GM21423 (cell line): ENCODE results near the gene TMEM18.

Experiments
- ATAC-seq: cut with Tn5 transposase; IDR thresholded peaks from one replicate; pipeline ENCODE4 v1.9.1; 2021; ENCODE audit warnings: mild to moderate bottlenecking, moderate library complexity; ENCODE audit not compliant: unreplicated experiment

Gene TMEM18

DNA sequence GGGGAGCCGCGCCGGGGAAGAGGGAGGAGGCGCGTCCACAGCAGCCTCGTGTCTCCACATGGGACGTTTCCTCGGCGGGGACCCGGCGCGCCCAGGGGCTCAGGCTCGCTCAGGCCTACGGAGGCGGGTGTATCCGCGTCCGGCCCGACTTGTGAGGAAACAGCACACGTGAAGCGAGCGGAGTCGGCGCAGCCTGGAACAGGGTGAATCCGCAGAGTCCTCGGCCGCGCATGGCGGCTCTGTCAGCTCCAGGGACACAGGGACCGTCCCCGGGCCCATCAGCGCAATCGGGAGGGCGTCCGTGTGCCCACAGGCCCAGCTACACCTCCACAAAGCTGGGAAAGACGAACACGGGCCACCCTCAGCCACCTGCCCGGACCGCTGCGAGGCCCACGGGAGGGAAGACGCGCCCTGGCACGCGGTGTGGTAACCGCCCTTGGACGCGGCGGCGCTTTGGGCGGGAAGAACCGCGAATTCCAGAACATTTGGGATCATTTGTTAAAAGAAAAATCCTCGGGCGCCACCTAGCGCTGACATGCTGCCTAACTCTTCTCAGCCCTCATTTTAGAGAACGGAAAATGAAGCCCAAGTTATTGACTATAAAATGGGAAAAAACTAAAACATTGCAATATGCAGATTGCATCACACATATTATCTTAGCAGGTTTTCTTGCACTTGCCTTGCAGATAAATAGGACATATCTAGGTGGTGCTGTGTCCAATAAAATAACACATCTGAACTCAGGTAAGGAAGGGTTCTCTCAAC is 40.4 kb downstream of the TMEM18 start:
- ATAC-seq = peak; percentile 54

DNA sequence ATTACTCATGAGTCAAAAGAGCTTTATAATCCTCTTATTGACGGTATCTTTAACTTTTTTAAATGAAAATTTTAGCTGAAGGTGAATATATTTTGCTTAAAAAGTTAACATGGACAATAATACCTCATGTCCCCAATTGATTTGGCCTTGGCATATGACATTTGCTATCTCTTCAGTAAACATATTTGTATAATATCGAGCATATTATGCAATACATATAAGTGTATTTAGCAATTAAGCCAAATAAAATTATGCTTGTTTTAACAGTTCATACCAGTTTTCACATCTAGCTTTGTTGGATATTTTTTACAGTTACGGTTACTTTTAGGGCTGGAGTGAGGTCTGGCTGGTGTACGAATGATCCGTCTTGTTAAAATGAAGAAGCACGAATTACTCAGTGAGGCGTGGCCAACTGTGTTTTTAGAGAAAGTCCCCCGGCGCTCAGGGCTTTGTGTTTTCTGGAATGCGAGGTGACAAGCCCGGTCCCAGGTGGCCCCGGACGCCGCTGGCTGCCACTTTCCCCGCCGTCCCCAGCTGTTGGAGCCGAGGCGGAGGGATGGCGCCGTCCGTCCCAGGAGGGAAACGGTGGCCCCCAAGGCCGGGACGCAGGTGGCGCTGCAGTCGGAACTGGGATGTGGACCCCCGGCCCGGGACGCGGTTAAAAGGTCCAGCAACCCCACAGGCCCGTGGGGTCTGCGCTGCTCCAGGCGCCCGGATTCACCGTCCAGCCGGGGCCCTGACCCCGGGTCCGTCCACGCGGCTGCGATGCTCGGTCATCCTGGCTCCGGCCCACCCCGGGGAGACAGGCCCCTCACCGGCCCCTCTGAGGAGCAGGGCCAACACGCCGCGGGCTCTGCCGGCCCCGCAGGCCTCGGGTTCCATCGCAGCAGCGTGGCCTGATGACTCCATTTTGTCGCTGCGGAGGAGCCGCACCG is 41.3 kb downstream of the TMEM18 start:
- no peak for ATAC-seq

DNA sequence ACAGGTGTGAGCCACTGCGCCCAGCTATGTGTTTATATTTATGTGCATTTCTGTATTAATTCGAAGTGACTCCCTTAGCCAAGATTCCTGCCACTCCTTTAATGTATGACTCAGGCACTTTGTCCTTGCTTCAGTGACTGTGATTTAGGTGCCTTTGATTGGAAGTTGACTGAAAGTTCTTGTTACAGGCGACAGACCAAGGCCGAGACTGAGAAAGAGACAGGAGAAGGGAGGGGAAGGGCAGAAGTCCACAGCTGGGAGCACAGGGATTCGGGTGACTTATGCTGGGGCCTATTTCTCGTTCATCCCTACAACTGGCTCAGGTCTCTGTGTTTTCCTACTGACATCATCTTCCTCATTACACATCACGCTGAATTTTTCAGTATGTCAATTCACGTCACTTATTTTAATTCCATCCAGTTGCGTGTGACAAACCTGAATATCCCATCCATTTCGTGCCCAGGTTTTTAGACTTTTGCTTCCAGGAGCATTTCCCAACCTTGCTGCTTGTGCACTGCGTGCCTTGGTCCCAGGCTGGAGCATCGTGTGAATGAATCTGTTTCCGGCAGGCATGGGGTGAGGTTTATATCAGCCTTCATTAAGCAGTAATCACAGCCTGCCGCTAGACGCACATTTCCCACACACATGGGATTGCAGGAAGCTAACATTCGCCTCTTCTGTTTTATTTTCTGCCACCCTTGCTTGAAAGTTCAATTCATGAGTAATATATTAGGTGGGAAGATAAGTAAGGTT is 42.4 kb downstream of the TMEM18 start:
- ATAC-seq = no peak

DNA sequence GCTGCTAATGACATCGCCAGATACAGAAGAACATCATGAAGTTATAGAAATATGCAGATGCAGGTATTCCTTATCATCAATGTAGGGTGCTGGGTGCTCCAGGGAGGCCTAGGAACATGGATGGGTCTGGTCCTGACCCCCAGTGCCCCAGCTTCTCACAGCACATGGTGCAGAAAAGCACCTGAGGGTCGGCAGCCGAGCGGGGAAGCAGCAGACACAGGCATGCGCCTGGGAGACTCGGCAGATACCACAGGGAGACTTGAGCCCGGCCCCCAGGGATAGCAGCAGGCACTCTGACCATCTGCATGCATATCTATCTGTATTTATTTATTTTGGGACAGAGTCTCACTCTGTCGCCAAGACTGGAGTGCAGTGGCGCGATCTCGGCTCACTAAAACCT is 43.2 kb downstream of the TMEM18 start:
- ATAC-seq = no peak

DNA sequence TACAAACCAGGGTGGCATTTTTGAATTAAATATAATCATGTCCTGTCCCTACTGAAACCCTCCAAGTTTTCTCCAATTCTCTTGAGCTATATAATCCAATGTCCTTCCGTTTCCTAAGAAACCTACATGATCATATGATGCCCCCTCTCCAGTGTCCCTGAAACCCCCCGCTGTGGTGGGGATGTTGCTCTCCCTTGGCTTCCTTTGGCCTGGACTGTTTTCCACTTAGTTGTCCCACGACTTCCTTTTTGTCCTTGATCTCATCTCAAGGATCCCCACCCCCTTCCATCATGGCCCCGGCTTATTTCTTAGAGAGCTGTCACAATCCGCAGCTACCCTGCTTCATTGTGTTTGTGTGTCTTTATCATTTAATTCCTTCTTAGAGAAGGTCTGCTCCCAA is 43.8 kb downstream of the TMEM18 start:
- ATAC-seq = no peak

DNA sequence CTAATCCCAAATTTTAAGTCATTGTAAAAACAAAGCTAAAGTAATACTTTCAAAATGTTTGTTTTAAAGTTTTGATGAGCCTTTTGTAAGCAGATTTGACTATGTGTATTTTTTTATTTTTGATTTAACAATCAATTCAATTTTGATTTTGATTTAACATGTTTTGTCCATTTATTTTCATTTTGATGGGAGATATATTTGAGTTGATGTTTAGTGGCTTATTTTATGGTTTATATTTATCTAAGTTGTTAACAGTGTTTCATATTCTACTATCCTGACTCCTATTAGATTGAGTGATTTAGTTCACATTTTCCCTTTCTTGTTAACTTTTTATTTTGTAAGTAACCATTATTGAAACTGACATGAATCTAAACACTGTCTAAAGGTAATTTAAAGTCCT is 44.7 kb downstream of the TMEM18 start:
- no peak for ATAC-seq

DNA sequence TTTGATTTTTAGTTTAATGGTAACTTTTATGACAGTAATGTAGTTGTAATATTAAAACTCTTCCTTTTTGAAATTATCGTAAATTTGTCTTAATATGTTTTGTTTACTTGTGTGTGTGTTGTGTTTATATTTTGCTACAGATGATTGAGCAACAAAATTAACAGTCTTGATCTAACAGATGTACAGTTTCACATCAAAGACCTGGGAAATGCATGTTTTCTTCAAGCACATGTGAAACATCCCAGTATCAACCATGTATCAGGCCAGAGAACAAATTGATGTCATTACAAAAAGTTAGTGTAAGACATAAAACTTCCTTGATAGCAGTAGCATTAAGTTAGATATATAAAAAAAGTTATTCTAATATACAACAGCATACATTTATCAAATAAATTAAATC is 45.5 kb downstream of the TMEM18 start:
- ATAC-seq = no peak

DNA sequence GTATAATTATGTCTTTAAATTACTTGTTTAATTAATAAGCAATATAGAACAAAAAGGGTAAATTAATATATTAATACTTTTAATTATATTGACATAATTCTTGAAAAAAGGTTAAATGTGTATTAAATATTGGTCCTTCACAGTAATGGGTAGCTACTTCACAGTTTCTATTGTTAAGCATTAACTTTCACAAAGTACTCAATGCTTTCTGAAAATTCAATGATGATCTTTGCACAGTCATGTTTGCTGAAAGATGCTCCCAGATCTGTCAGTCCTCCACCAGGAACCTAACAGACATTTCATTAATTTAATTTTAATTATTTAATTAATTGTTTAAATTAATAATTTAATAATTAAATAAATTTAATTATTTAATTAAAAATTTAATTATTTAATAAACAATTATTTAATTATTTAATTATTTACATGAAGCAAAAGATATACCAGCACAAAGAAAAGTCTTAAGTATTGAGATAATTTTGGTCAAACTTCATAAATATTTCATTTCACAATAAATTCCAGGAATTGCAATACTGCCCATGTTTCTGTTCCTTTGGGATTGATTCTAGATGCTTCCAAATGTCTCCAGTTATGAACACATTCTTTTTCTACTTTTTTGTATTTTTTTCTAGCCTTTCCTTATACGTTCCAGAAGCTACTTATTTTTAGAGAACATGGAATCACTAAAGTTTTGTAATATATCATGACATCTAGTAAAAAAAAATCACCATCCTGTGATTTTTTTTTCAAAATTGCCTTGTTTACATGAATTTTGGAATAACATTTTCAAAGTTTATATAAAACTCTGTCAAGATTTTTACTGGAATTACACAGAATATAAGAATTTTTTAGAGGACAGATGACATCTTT is 46.5 kb downstream of the TMEM18 start:
- no peak for ATAC-seq

DNA sequence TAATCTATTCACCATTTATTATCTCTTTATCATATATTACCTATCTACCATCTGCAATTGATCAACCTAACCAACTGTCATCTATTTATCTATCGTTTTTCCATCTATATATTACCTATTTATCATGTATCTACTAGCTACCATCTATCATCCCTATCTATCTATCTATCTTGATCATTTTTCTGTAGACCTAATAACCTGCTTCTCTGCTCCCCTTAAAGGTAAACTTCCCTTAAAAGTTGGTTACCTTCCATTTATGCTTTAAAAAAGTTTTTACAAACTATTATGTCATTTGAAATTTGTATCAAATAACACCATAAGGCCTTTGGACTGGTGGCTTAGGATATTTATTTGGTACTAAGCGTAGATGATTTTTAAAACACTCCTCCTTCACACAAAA is 47.2 kb downstream of the TMEM18 start:
- ATAC-seq = no peak

DNA sequence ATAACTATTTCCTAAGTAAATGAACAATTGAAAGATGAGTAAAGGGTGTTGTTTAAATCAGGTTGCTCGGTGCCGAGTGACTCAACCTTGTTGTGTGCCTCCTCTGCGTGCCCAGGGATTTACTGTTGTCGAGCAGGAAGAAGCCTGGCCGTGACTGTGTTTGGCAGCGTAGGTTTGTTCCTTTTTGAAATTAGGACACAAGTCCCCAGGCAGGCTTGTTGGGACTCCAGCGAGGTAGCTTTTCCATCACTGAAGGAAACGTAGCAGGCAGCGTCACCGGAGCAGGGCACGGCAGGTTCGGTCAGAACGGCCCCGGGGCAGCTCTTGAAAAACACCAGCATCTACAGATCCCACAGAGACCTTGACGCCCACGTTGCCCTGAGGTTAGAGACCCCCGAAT is 48.6 kb downstream of the TMEM18 start:
- no peak for ATAC-seq

DNA sequence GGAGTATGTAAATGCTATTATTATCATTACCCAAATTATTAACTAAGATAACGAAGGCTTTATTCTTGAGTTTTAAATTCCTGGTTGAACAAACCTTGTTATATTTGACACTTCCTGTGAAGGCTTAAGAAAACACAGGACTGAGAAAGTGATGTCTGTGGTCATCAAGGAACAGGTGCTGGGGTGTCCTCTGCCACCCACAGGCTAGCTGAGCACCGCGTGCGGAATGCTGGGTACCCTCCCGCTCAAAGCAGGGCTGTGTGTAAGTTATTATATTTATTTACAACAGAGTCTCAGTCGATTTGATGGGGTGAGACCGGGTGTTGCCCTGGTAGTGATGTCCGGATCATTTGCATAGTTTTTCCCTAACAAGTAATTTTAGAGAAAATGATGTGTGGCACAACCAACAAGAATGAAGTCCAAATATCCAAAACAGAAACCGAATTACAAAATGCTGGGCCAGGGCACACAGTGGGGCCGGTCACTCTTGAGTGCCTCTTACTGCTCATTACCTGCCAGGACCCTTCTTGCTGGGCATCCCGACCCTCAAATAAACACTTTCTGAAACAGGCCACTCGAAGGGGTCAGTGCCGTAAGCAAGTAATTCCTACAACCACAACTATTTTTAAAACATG is 49.2 kb downstream of the TMEM18 start:
- no peak for ATAC-seq

DNA sequence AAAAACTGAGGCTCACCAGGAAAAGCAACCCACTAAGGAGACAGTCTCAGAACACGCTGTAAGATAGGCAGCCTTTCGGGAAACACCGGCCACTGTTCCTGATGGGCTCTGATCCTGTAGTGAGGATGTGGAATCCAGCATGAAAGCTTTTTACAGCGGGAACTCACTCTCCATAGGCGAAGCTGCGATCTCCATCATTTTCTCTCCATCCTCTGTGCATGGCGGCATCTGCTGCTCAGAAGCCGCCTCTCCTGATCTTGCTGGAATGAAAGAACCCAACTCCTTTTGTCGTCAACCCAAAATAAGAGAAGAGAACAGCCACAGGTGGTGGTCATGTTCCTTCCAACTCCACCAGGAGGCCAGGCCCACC is 49.9 kb downstream of the TMEM18 start:
- ATAC-seq = no peak

DNA sequence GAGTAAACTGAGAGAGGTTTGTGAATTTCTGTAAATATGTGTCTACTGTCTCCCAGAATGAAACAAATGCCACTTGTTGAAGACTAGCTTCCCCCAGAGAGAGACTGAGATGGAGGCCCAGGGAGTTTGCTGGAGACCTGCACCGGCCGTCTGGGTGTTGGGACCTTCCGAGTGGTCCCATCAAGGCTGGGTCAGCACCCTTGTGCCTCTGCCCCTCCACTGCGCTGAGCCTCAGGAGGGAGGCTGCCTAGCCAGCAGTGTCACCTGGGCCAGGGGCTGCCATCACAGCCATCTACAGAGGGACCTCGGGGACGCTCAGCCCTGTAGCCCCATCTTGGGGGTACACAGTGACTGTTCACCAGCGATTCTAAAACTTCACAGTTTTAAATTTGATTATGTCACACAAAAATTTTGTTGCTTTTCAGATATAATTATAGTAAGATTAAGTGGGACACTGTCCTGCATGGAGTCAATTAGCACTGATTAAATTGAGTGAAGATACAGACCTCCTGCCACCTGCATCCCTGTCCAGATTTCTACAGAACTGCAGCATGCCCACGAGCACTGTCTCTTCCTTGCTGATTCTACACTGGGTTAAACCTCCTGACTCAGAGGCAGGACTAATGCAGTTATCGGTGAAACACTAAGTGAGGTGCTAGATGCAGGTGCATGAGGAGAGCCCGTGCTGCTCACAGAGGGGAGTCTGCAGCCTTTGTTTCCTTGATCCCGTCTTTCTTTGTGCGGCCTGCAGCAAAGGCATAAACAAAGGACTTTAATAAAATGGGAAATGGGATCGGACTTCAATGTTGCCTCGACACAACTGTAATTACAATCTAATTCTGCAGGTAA is 50.5 kb downstream of the TMEM18 start:
- ATAC-seq = no peak

DNA sequence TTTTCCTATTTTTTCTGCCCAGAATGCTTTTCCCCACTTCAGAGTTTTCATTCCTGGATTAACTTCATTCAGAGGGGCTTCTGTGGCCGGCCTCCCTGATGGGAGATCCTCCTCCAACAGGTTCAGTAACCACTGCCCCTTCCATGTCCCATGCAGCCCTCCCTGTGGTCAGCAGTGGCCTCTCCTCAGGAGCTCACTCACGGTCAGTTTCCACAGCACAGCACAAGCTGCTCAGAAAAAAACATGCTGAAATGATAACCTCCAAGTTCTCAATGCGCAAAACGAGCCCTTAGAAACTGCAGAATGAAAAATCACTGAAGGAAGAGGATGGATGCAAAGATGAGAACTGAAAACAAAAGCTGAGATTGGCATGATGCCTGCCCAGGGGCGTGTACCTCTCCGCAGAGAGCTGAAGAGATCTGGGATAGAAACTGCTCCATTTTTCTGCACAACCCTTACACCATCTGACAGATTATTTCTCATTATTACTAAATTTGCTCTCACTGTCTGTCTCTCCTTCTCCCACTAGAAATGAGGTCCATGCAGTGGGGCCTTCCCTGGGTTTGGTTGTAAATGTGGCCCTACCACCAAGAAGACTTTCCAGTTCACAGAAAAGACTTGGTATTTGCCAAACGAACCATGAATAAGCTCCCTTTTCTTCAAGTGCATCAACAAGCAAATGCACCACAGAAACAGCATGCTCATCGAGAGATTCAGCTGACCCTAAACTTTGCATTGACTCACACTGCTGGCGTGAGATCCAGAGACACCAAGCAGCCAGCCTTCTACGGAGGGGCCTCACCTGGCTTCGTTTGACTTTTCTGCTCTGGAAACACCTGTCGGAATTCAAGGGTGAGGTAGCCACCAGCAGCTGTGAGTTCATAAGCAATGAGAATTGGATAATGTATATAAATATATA is 51.5 kb downstream of the TMEM18 start:
- no peak for ATAC-seq

DNA sequence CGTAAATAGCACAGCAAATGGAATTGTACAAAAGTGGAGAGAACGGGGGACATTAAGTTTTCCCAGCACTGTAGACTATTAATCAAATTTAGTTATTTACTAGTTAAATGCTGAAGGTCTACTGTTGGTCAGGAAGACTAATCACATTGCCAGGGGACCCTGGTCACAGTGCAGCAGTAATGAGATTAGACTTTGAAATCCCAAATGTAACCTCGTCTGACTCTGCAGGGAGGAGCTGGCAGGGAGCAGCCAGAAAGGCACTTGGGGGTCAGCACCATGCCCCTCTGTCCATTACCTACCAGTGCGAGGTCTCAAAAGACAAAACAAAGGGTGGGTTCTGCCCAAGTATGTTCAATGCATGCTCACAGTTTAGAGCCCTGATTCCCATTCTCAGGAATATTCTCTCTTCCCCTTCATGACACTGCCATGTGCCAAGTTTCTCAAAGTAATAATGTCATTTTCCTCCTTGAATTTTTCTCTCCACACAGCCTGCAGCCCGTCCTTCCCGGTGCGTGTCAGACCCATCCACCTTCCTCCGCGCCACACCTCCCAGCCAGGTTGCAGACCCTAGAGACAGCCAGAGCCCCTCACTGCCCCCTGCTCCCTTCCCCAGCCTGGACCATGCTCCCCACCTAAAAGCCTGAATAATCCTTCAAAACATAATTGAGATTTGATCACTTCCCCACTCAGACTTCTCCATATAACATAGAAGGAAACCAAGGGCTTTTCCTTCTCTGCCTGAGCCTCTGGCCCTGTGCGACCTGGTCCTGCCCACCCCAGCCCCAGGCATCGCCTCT is 52.5 kb downstream of the TMEM18 start:
- no peak for ATAC-seq

DNA sequence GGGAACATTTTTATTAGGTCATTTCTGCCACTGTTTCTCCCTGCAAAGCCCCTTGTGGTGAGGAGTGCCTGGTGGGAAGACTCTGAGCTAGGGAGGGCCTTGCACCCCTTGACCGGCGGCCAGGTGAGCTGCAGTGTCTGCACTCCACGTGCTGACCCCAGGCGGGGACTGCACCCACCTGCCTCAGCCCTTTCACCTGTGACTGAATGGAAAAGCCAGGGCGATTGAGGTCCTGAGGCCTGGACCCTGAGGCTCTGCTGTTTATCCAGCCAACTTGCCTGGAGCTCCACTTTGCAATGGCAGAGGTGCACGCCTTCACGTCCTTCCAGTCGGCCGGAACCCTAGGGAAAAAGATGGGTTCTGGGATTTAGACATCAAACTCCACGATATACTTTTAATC is 53.1 kb downstream of the TMEM18 start:
- ATAC-seq = no peak
